Epithelial cell of proximal tubule (primary cell): Measurements from ENCODE around the gene PABPC1L. TPM values are rescaled to one million over a fixed set of nuclear protein-coding genes. Genes with fewer than 3 reads are reported as not detected.

Experiments
- DNase-seq: peaks from one replicate; pipeline ENCODE4 v3.0.0-alpha.2; 2011; ENCODE audit warnings: low read depth
- H3K4me3 ChIP-seq: 2 replicates; pipeline ENCODE4 v1.5.1; 2011; ENCODE audit warnings: low read depth, mild to moderate bottlenecking, low read length
- total RNA-seq: library from RNA; depleted of rRNA; stranded (reverse); fragments of >200 nt; gene quantifications from 2 replicates; pipeline ENCODE4 v1.2.3, GENCODE V29; 2015
- TF ChIP-seq, protein P1 (sequence below): conservative IDR thresholded peaks from 2 replicates; pipeline ENCODE4 v1.5.1; 2012; ENCODE audit warnings: low read depth, mild to moderate bottlenecking, low read length

The PABPC1L gene
- total RNA-seq, 1 donor from 2014 or later, result 9.2 TPM

DNA sequence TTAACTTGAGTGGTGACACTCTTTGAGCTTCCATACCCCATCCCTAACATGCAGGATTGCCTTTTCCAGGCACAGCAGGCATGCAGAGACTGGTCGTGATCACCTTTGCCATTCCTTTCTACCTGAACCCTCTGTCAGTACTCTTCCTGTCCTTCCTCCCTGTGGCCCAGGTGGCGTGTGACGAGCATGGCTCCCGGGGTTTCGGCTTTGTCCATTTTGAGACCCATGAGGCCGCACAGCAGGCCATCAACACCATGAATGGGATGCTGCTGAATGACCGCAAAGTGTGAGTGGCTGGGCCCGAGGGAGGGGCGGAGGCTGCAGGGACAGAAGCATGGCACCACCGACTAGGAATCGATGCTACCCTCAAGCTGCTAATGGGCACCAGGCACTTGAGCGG lies 6.7 kb downstream of the PABPC1L start:
- TF ChIP-seq, protein P1, sequence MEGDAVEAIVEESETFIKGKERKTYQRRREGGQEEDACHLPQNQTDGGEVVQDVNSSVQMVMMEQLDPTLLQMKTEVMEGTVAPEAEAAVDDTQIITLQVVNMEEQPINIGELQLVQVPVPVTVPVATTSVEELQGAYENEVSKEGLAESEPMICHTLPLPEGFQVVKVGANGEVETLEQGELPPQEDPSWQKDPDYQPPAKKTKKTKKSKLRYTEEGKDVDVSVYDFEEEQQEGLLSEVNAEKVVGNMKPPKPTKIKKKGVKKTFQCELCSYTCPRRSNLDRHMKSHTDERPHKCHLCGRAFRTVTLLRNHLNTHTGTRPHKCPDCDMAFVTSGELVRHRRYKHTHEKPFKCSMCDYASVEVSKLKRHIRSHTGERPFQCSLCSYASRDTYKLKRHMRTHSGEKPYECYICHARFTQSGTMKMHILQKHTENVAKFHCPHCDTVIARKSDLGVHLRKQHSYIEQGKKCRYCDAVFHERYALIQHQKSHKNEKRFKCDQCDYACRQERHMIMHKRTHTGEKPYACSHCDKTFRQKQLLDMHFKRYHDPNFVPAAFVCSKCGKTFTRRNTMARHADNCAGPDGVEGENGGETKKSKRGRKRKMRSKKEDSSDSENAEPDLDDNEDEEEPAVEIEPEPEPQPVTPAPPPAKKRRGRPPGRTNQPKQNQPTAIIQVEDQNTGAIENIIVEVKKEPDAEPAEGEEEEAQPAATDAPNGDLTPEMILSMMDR, result no peak
- no peak overlapping the region for H3K4me3 ChIP-seq
- no peak for DNase-seq

DNA sequence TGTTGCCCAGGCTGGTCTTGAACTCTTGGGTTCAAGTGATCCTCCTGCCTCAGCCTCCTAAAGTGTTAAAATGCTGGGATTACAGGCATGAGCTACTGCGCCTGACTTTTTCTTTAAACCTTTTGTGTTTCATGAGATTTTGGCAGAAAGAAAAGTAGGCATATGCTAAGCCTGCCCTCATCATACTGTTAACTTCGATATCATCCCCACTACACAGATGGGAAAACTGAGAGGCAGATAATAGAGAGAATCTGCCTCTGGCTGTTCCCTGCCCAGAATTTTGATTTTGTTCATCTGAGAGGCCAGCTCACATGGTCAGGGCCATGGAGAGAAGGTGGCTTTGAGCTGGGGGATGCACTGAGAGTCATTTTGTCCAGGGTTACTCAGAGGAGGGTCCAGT lies 7.5 kb downstream of the PABPC1L start:
- TF ChIP-seq, protein P1, result no peak
- DNase-seq, result no peak
- H3K4me3 ChIP-seq, result no peak overlapping the region

GRCh38 chr20:44918342-44918741 lies 8.5 kb downstream of the PABPC1L start:
- no peak for DNase-seq
- TF ChIP-seq, protein P1, result no peak
- no peak overlapping the region for H3K4me3 ChIP-seq

DNA sequence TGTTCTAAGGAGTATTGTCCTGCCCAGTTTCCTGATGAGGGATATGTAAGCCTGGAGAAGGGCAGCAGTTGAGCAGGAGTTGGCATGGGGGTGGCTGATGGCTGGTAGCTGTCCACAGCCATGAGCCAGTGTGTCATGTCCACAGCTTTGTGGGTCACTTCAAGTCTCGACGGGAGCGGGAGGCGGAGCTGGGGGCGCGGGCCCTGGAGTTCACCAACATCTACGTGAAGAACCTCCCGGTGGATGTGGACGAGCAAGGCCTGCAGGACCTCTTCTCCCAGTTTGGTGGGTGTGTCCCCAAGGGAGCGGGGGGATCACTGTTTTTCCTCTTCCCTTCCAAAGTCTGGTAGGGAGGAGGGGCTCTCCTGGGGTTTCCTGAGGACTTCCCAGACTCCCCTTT lies 8.9 kb downstream of the PABPC1L start:
- TF ChIP-seq, protein P1, result no peak
- H3K4me3 ChIP-seq, result no peak overlapping the region
- no peak for DNase-seq

- TF ChIP-seq, protein P1, result no peak
- no peak overlapping the region for H3K4me3 ChIP-seq
- DNase-seq, result no peak
Measured at GRCh38 chr20:44921447-44921846, 11.6 kb downstream of the PABPC1L start.

DNA sequence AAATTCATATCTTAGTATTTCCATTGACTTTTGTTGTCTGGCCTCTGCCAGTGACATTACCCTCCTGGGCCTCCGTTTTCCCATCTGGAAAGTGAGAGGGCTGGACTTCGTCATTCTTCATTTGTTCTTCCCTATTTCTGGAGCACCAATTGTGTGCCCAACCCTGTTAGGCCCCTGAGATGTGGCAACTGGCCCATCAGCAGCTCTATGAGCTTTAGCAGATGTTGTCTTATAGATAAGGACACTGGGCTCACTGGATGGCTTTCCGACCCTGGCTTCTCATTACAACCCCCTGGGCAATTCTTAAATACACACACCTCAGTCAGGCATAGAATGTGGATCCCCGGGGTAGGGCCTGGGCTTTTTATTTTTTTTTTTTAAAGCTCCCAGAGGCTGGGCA lies 14.7 kb downstream of the PABPC1L start:
- TF ChIP-seq, protein P1, result no peak
- no peak for DNase-seq
- no peak overlapping the region for H3K4me3 ChIP-seq

GRCh38 chr20:44928595-44928994 lies 18.7 kb downstream of the PABPC1L start:
- no peak overlapping the region for H3K4me3 ChIP-seq
- TF ChIP-seq, protein P1, result no peak
- DNase-seq, result no peak
